HG03095 (cell line): ENCODE data around the gene TBC1D5.
A peak's percentile ranks its signal among the peaks of the same experiment; 100 is the strongest.
"Not testable (repeated sequence)": the region's sequence is repeated elsewhere in the genome, so short reads cannot be mapped to it uniquely, and the experiment has no call there.

Experiments
- ATAC-seq: cut with Tn5 transposase; IDR thresholded peaks from one replicate; pipeline ENCODE4 v1.9.1; 2021; ENCODE audit warnings: moderate library complexity; ENCODE audit not compliant: unreplicated experiment

The TBC1D5 gene

DNA sequence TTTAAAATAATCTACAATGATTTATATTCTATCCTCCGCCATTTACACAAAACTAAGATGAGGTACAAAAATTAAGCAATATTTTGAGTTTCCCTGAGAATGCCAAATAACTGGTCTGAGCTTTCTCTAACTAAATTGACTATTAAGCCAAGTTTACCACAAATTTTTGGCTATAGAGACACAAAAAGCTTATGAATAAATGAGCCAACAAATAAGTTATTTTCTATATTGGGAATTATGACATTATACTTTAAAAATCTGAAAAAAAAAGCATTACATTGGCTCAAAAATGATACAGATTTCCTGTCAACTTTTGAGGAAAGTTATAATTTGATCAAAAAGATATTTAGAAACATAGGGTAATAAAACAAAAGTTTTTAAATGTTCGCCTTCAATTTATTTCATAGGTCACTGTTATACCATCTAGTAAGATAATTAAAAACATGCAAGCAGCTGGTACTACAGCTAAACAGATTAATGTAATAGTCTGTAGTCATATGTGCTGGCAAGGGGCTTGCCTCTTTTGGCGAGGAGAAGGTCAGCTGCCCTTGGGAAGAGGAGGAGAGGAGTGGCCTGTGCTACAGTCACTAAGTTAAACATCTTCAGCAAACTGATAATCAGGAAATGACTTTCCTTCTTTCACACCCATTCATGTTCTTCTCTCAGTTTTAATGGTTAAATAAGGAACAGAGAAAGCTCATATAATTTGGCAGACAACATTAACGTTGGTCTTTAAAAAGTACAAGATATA is 318.5 kb downstream of the TBC1D5 start:
- no peak for ATAC-seq

DNA sequence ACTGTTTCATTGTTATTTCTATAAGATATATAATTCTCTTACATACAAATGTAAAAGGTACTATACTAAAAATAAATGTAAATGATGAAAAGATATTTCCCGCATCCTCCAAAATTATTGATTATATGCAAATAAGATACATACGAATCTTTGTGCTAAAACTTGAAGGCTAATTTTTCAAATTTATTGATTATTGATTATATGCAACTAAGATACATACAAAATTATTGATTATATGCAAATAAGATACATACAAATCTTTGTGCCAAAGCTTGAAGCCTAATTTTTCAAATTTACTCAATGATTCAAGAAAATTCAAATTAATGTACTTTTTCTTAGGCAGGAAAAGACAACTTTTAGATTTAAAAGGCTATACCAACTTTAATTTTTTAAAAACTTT is 319.8 kb downstream of the TBC1D5 start:
- ATAC-seq = no peak

DNA sequence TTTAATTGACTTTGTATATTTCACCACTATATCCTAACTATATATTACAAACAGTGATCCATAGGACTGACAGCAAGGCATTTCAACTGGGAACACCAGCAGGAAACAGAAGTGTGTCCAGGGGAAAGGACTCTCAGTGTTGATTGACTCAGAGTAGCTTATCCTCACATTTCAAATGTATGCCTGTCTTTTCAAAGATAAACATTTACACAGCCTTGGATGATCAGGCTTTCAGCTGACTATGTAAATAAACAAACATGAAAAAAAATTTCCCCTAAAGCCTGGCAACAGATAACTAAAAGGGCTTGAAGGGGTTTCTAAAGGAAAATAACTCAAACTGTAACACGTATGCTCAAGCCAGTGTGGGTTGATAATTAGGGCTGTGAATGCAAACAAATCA is 321.8 kb downstream of the TBC1D5 start:
- no peak for ATAC-seq

DNA sequence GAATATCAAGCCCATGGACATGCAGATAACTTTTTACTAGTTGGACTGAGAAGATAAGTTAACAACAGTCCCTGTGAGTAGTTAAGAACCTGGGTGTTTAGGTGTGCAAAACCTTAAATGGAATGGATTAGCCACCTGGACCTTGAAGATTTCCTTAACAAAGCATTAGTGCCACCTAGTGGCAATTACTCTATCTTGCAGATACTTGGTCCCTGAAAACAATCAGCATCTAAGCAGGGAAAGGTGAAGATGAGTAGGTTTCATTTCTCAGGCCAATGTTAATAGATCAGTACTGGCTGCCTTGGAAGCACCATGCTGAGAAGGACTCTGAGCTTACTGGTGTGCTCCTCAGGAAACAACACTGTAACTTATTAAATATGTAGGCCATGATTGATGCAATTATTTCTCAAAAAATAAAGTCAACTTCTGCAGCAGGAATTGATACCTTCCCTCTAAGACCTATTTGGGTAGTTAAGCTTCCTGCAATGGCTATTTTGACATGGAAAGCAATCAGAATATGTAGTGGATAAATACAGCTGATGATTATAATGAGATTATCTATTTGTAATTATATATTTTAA is 329.4 kb downstream of the TBC1D5 start:
- ATAC-seq = peak; percentile 80

DNA sequence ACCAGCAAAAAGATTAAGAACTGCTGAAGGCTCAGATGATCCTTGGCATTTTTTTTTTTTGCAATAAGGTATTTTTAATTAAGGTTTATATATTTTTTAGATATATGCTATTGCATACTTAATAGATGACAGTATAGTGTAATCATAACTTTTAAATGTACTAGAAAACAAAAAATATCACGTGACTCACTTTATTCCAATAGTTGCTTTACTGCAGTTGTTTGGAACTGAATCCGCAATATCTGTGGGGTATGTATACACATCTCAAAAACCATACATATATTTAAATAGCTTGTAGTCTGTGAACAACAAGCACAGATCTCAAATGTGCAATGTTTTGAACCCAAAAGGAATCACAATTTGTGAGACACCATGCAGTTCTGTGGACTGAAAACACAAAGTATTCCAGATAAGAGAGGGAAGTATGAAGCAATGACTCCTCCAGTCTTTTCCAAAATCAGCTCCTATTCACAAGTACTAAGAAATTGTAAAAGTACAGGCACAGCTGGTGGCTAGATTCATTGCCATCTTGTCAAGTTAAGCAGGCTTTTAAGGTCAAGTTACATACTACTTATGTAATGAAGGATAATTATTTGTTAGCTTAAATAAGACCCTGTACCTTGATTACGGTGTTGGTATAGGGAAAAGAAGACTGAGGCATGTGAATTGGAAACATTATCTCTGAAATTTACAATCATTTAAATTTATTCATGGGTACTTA is 331.1 kb downstream of the TBC1D5 start:
- ATAC-seq = no peak

DNA sequence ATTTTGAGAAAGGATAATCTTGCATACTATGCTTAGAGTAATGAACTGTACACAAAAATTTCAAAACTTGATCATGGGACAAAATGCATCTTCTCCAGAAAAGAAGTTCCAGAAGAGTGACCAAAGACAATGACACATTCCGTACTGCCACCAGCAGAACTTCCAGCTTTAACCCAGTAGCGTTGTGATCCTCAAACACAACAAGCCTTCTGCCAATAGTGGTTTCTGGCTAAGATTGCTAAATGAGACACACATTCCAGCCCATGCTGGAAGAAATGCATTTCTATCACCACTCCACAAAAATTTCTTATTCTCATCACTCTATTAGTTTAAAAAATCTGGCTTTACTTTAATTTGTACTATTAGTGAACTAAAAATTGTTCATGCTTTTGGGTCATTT is 334.9 kb downstream of the TBC1D5 start:
- ATAC-seq = no peak

DNA sequence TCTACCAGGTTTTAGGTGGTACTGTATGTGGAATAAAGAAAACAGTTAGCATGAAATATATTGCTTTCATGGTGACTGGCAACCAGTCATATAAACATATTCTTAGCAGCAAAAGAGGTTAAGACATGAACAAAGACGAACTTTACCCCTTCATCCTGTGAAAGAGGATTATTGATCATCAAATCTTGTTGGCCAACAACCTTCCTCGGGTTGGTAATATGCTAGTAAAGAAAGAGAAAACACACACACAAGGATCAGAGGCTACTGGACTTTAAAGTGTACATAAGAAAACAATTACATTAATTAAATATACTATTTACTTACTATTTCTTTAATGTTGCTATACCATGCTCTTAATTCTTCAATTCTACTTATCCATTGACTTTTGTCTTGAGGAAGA is 337.9 kb downstream of the TBC1D5 start:
- ATAC-seq = no peak

DNA sequence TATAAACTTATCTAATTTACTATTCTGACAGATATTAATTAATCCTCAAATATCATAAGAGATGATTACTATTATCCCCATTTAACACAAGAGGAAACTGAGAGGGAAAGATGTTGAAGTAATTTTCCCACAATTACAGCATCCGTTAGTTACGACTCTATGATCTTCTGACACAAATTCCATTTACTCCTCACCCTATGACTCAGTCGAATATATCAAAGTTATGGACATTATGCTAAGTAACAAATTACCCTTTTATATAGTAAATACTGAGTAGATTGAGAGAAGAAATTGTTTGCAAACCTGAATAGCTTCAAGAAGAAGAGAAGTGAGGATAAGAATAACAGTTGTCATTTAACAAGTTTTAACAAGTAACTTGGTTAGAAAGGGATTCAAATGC is 340.0 kb downstream of the TBC1D5 start:
- ATAC-seq = no peak

DNA sequence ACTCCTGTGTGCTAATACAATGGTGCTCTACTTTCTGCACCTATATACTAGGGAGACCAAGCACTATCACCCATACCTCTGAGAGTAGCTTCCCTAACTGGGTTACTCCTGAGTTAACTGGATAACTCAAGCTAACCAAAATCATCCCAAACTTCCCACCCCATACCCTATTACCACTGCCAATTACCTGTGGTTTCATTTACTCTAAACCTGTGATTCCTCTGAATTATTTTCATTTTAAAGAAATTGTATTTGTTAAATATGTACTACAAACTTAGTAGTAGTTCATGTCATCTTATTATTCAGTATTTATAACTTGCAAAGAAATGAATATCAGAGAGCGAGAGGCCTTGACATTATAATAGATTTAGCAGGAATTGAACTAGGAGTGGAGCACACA is 340.5 kb downstream of the TBC1D5 start:
- ATAC-seq = no peak

DNA sequence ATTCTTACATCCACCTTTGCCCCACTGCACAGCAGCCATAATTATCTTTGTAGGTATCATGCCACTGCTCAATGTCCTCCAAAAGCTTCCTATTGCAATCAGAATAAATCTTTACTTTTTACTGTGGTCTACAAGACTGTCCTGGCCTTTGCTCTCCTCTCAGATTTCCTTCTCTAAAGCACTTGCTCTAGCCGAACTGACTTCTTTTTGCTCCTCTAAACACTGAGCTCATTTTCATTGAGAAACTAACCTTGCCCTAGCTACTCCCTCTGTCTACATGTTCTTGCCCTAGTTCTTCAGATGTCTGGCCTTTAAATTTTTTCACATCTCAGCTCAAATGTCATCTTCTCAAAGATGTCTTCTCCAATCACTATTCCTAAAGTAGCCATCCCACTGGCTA is 342.8 kb downstream of the TBC1D5 start:
- peak; percentile 29 for ATAC-seq

DNA sequence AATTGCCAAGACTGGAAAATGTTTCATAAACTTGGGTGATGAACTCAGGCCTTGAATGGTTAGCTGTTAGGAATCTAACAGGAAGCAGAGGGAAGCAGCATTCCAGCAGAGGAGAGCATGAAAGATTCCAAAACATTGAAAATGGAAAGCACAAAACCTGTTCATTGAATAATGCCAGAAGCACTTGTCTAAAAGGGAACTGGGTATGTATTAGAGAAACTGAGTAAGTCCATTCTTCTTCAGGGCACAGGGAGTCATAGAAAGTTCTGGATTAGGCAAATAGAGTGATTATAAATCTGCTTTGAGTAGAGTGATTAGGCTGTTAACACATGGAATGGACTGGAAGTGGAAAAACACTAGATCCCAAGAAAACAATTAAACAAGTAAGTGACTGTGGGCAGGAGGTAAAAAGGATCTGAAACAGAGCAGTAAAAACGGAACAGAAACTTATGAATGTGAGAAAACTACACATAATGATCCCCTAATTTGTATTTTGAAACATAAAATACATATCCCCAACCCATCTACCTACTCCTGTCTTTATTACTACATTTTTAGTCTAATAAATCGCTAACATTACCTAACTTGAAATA is 343.4 kb downstream of the TBC1D5 start:
- peak; percentile 97 for ATAC-seq

DNA sequence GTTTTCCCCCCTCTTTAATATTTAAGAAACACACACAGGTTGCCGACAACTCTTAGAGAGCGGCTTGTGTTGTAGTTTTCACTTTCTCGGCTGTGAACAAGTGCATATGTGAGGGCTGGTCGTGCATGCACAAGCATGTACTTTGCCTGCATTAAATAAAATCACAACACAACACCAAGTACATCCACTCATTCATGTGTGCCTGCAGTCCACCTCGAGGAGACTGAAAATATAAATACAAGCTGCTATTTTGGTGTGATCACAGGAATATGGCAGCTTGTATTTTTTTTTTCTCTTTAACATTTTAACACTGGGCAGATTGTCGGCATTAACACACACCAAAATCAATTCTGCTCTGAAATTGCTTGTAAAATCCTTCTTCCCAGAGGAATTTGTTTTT is 346.4 kb downstream of the TBC1D5 start:
- ATAC-seq = no peak

DNA sequence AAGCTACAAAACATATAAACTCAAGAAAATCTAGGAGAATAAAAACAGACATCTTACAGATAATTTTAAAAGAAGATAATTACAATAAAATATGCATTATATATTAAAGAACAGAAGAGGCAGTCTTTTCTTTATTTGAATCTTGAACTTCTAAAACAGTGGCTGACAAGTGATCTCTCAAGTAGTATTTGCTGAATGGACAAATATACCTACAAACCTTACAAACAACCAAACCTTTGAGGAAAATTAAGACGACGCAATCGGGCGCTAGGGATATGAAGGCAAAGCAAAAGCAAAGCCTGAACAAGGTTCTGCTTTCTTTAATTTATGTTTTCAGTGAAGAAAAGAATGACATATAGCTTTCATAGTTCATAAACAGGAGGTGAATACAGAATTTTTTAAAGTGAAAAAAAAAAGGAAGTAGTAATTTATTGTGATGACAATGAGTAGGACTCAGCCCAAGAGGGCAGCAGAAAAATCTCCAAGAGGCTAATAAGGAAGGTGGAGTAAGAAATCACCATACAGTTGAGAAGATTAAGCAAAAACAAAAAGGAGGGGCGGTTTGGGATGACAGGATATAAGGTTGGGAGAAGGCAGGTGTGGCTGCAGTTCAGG is 347.8 kb downstream of the TBC1D5 start:
- ATAC-seq = no peak

DNA sequence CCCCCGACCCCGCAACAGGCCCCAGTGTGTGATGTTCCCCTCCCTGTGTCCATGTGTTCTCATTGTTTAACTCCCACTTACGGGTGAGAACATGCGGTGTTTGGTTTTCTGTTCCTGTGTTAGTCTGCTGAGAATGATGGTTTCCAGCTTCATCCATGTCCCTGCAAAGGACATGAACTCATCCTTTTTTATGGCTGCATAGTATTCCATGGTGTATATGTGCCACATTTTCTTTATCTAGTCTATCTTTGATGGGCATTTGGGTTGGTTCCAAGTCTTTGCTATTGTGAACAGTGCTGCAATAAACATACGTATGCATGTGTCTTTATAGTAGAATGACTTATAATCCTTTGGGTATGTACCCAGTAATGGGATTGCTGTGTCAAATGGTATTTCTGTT is 349.9 kb downstream of the TBC1D5 start:
- ATAC-seq = not testable (repeated sequence)

DNA sequence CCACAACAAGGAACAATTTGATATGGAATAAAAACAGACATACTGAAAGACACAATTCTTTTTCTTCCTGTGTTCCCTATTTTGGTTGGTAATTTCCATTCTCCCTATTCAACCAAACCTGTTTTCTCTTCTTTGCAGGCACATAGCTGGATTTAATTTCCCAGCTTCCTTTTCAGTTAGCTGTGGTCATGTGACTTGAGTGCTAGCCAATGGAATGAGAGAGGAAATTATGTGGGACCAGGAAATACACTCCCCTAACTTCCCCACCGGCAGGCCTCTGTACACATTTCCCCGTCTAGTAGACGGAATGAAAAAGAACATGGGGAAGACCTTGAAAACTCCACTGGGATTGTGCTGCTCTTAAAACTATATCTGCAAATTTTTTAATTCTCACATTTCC is 351.6 kb downstream of the TBC1D5 start:
- no peak for ATAC-seq

DNA sequence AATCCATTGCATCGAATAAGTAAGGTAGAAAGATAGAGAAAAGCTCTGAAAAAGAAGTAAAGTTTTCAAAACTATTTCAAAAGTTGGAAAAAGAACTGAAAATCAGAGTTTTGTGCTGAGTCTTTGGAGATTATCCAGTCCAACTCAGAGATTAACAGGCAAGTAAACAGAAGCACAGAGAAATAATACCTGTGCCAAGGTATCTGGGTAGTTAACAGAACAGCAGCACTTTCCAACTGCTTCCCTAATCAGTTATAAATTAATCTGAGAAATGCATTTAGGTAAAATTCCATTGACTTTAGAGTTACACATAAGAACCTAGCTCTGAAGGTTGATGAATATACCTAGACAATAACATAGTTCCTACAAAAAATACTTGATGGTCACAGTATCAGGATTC is 355.3 kb downstream of the TBC1D5 start:
- ATAC-seq = no peak

DNA sequence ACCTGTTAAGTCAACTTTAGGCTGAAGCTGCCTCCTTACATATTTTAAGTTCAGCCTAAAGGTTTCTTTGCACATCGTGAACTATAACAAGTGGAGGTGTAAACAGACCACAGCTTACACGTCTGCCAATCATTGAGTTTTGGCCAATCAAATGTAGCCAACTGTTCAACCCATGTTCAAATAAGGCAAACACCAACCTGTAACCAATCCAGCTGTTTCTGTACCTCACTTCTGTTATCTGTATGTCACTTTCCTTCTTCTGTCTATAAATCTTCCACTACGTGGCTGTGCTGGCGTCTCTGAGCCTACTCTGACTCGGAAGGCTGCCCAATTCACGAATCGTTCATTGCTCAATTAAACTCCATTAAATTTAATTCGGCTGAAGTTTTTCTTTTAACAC is 356.0 kb downstream of the TBC1D5 start:
- ATAC-seq = no peak

DNA sequence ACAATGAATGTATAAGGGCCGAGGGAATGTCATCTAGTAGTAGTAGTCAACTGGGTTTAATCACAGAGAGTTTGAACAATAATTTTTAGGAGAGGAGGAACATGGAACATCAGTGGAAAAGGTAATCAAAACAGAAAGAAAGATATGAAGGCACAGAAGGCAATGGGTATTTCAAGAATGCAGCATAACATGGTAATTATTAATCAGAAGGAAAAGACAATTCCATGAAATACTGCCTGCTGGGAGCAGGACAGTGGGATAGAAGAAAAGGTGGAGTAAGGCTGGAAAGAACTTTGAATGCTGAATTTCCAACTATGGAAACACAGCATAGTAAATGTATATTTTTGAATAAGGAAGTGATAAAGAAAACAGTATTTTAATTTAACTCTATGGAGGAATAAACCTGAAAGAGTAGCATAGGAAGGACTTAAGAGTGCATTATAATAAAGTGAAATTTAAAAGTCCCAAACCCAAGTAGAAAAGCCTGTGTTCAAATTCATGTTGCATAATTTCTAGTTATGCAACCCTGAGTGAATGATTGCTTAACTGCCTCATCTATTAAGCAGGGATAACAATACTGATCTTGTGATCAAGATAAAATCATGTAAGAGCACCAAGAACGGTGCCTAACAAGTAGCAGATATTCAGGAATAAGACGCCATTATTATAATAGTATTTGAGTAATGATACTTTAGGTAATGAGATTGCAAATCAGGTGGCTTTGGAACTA is 357.7 kb downstream of the TBC1D5 start:
- ATAC-seq = no peak

DNA sequence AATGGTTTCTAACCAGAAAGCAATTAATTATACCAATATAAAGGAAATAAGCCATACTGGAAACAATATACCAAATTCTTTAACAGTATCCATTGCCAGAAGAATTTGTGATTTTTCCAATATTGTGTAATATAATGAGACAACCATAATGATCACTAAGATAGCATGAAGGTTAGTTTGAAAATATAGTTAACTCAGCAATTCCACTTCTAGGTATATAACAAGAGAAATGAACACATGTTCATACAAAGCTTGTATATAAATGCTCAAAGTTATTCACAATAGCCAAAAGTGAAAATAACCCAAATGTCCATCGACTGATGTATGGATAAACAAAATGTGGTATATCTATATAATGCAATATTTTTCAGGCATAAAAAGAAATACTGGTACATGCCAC is 369.1 kb downstream of the TBC1D5 start:
- ATAC-seq = no peak

DNA sequence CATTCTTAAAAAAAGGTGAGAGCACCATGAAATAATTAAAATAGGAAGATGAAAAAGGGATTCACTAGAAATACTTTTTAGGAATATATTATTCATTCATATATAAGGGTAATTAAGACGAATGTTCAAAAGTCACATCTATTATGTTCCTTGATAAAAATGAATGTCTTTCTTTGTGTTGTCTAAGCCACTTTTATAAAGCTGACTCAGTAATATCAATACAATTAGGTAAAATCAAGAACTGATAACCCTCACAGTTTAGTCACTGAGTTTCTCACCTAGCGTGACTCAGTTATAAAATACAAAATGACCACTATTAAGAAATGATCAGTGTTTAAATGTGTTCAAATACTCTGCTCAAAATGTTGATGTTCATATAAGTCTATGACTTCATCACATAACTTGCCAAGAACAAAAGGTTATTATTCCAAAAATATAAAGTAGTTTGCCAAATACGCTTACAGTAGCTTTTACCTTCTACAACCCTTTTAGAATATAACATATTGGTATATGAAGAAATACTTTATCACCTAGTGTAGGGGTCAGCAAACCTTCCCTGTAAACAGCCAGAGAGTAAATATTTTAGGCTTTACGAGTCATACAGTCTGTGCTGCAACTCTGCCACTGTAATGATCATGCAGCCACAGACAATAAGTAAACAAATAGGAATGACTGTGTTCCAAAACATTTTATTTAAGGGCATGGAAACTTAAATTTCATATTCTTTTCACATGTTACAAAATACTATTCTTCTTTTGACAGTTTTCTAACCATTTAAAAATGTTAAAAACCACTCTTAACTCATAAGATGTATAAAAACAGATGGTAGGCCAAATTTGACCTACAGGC is 369.8 kb downstream of the TBC1D5 start:
- ATAC-seq = no peak
